IPS DF 4.7 (cell line): ENCODE results near the gene SPIRE2.
"Not testable (repeated sequence)": the region's sequence is repeated elsewhere in the genome, so short reads cannot be mapped to it uniquely, and the experiment has no call there.

Source experiments
- DNase-seq: peaks from one replicate; pipeline ENCODE4 v3.0.0-alpha.2; 2013; ENCODE audit warnings: low spot score; ENCODE audit errors: extremely low read depth

Gene SPIRE2

DNA sequence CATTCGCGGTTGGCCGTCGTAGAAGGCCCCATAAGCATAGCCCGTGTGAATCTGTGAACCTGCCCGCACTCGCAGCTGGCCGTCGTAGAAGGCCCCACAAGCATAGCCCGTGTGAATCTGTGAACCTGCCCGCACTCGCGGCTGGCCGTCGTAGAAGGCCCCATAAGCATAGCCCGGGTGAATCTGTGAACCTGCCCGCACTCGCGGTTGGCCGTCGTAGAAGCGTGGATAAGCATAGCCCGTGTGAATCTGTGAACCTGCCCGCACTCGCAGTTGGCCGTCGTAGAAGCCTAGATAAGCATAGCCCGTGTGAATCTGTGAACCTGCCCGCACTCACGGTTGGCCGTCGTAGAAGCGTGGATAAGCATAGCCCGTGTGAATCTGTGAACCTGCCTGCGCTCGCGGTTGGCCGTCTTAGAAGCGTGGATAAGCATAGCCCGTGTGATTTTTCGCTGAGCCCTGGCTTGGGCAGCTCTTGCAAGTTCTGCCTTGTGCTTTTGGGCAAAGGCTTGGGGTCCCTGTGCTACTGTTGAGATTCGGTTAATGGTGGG, 6.6 kb downstream of the SPIRE2 start:
- DNase-seq: not testable (repeated sequence)

DNA sequence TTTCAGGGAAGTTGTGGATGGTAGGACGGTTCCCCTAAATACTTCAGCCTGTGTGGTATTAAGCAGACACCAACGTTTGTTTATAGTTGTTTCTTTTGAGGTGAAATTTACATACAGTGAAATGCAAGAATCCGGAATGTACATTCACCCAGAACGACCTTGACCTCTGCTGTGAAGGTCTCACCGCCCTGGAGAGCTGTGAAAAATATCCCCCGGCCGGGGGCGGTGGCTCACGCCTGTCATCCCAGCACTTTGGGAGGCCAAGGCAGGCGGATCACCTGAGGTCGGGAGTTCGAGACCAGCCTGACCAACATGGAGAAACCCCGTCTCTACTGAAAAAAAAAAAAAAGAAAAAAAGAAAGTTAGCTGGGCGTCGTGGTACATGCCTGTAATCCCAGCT, 8.2 kb downstream of the SPIRE2 start:
- not testable (repeated sequence) for DNase-seq

DNA sequence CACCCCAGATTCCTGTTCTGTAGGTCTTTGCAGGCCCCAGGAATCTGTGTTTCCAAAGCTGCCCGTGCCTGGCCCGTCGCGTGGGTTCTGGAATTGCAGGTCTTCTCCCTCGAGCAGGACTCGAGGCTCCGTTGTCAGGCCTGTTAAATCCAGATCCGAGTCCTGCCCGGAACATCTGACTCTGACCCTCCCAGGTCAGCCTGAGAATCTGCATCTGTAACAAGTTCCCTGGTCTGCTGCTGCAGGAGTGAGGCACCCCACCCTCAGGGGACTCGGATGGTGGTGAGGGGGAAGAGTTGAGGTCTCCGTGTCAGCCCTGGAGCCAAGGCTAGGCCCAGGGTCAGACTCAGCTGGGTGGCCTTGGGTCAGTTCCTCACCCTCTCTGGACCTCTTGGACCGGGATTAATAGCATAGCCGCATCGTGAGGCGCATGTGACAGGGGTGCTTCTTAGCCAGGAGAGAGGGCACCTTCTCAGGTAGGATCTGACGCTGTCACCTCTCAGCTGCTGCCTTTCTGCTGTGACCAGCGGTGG, 8.8 kb downstream of the SPIRE2 start:
- DNase-seq: no peak

DNA sequence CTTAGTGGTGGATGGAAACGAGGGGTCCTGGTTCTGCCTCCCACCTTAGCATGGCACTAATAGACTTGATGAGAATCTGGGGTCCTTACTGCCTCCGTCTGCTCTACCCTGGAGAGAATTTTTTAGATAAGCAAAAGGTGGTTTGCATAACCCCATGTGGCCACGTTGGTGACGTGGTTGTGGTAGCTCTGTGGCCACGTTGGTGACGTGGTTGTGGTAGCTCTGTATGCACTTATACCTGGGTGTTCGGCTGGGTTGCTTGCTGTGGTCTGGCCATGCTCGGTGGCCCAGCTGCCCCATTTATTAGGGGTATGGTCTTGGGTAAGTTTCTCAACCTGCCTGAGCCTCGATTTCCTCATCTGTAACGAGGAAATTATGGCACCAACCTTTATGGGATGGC, 13.0 kb downstream of the SPIRE2 start:
- DNase-seq: no peak

DNA sequence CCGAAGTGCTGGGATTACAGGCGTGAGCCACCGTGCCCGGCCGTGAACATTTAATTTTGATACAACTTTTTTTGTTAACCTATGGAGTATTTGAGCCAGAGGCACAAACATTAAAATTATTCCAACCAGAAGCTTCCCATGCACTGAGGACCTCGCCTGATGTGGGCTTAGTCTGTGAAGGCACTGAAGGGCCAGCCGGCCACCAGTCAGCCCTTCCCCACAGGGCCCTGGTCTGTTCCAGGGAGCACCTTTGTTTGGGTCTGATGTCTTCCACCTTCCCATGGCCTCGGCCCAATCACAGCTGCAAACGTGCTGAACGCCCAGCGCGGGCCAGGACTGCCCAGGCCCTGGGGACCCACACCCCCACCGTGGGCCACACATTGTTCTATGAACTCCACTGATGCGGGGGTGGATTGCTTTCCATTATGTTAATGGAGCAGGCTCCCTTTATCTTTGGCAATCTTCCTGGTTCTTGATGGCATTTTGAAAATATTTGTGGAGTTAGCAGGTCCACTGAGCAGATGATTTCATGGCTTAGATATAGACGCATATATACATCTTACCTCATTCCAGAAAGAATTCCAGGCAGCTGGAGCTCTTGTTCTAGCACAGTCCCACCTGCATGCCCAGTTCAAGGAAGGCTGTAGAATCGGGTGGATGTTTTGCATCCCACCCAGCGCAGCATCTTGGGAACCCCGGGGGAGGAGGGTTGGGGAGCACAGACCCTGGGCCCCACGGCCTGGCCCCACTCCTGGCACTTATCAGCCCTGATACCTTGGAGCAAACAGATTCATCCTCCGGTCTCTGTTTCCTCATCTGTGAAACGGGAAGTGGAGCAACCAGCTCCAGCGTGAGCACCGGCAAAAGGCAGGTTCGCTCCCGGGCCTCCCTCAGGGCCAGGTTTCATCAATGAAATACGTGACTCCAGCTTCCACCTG, 14.5 kb downstream of the SPIRE2 start:
- no peak for DNase-seq

DNA sequence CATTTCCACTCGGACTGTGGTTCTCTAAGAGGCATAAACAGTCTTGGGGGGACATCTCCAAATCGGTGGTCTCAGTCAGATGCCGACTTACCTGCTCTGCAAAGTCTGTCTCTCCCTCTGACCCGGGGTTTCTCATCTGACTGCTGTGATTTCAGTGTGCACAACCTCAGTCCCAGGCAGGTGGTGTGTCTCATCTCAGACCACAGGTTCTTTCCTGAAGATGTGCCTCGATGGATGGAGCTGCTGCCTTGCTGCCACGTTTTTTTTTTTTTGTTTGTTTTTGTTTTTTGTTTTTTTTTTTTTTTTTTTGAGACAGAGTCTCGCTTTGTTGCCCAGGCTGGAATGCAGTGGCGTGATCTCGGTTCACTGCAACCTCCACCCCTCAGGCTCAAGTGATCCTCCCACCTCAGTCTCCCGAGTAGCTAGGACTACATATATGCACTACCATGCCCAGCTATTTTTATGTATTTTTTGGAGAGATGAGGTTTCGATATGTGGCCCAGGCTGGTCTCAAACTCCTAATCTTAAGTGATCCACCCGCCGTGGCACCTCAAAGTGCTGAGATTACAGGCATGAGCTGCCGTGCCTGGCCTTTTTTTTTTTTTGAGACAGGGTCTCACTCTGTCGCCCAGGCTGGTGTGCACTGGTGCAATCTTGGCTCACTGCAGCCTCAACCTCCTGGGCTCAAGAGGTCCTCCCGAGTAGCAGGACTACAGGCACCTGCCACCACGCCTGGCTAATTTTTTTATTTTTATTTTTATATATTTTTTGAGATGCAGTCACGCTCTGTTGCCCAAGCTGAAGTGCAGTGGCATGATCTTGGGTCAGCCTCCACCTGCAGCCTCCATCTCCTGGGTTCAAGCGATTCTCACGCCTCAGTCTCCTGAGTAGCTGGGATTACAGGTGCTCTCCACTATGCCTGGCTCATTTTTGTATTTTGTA, 15.4 kb downstream of the SPIRE2 start:
- DNase-seq: no peak

DNA sequence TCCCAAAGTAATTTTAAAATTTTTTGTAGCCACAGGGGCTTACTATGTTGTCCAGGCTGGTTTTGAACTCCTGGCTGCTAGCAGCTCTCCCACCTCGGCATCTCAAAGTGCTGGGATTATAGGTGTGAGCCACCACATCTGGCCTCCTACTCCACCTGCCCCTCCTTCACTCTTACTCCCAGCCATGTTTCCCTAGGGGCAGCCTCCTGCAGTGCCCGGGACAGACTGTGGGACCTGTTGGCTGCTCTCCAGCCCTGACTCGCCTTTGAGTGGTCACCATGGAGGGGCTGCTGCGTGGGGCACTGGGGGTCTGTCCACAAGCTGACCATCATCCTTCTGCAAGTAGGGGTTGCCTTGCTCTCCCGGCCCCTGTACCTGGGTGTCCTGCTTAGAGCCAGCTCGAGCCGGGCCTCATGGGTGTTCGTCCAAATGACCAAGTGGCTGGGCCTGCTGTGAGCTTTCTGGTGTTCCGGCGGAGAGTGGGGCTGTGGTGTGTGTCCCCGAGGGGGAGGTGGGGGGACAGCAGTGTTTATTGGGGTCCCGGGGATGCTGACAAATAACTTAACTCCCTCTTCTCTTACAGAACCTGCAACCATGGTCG, 16.6 kb downstream of the SPIRE2 start:
- DNase-seq: no peak

DNA sequence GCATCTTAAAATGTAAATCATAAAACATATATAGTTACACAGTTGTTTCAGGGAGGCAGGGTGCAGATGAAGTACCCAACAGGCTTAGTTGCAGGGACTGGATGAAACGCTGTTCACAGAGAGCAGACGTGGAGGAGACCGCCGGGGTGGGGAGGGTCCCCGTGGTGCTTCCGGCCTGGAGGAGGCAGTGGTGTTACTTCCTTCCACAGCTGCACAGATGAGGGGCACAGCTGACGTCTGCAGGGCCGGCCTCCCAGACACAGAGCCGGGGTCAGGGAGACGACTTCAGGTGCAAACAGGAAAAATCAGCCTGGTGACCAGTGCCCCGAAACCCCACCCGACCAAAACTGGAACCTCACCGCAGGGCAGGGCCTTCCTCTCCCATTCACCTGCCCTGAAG, 17.1 kb downstream of the SPIRE2 start:
- DNase-seq: no peak

DNA sequence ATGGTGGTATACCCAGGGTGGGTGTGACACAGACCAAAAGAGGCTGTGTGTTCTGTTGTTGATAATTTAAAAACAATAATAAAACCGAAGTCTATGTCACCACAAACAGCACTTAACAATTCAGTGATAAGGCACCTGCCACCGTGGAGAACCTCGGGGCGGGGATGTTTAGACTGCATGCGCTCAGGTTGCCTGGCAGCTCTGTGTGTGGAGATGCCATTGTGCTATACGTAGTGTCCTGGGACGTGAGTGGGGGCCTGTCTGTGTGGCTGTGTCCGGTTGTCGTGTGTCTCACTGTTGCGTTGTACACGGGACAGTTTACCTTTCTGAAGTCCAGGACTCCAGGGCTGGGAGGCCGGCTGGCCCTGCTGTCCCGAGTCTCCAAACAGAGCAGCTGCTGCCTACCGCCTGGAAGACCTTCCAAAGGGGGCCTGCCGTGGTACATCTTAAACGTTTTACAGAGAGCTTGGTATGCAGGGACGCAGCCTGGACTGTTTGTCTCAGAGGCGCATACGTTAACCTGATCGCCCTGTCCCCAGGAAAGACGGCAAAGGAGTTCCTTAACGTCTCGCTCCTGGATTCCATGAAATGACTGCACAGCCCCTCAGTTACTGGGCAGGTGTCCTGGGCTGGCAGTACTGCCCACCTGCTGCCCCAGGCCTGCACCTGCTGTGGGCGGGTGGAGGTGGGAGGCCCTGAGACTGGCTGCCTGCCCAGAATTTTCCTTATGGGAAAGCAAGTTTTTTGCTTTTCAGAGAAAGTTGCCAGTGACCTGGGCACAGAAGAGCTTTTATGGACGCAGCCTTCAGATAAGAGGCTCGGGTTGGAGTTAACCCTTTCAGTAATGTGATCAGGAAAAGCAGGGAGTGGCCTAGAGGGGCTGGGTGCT, 19.0 kb downstream of the SPIRE2 start:
- no peak for DNase-seq

DNA sequence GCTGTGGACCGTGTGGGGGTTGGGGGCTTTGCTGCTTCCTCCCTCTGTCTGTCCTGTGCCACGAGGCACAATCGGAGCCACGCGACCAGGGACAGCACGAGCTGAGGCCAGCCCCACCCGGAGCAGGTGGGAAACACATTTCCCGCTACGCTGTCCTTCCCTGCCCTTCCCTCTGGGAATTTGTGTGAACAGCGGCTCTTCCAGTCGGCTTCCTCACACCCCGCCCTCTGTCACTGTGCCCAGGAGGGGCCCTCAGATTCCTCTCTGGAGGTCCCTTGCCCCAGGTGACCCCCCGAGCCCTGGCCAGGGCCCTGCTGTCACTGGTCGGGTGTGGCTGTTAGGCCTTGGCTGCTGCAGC, 19.6 kb downstream of the SPIRE2 start:
- no peak for DNase-seq

DNA sequence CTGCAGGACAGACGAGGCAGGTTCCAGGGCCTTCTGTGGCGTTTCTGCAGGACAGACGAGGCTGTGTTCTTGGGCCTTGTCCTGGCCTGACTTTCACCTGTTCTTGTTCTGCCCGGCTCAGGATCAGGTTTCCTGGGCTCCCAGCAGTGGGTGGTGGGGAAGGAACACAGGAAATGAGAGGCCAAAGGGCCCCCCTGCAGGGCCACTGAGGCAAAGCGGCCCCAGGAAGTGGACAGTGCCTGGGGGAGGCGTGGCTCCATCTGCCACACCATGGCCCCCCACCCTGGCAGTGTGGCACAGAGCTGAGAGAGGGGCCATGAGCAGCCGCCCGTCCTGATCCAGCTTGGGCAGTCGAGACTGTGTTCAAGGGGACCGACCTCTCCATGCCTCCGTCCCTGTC, 20.7 kb downstream of the SPIRE2 start:
- no peak for DNase-seq

DNA sequence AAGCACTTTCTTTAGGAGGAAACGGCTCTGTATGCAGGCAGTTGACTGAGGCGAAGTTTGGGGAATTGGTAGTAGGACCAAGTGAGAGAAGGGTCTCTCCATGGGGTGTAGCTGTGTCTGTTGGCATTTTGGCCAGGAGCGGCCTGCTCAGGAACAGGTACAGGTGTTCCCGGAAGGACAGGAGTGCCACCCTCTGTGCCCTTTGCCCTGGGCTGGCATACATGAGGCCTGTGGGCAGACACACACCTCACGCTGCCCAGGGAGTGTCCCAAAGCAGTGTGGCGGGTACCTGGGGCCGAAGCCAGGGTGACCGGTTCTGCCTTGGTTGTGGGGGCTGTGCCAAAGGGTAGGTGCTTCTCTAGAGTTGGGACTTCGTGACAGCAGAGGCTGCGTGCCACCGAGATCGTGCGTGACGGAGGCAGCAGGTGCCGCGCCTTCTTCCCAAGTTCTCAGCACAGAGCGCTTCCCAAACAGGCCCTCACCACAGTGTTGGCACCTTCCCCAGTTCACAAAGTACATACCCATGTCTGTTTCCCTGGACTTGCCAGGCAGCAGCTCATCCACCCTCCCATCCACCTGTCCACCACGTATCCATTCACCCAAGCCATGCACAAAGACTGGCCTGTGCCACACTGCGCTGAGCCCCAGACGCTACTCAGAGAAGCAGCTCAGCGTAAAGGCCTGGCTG, 25.2 kb downstream of the SPIRE2 start:
- no peak for DNase-seq

DNA sequence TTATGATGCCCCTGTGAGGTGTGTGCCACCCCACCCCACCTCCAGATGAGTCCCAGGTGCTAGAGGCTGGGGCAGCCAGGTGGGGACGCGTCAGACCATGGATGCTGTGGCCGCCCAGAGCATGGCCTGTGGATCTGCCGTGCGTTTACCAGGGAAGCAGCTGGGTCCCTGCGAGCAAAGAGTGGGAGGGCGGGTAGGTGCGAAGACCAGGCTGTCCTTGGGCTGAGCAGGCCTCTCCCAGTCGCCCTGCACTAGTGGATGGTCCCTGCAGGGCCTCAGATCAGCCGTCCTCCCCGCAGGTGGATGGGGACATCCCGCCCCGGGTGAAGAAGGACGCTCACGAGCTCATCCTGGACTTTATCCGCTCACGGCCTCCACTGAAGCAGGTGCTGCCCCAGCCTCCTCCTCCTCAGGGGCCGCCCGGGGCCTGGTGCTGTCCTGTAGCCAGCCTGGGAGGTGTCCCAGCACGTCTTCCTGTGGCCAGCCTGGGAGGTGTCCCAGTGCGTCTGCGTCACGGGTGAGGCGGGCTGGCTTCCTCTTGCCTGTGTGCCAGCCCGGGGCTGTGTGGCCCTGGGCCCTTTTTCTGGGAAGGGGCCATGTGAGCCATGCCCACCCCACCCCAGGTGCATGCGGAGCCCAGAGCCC, 27.1 kb downstream of the SPIRE2 start:
- no peak for DNase-seq

DNA sequence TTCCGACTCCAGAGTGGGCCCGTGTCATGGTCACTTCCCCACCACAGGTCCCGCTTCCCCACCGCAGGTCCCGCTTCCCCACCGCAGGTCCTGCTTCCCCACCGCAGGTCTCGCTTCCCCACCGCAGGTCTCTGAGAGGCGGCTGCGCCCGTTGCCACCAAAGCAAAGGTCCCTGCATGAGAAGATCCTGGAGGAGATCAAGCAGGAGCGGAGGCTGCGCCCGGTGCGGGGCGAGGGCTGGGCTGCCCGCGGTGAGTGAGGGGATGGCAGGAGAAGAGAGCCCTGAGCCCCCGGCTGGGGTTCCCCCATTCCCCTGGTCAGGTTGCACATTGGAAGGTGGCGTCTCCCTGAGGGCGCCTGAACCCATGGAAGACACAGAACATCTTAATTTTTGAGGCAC, 27.7 kb downstream of the SPIRE2 start:
- DNase-seq: no peak

DNA sequence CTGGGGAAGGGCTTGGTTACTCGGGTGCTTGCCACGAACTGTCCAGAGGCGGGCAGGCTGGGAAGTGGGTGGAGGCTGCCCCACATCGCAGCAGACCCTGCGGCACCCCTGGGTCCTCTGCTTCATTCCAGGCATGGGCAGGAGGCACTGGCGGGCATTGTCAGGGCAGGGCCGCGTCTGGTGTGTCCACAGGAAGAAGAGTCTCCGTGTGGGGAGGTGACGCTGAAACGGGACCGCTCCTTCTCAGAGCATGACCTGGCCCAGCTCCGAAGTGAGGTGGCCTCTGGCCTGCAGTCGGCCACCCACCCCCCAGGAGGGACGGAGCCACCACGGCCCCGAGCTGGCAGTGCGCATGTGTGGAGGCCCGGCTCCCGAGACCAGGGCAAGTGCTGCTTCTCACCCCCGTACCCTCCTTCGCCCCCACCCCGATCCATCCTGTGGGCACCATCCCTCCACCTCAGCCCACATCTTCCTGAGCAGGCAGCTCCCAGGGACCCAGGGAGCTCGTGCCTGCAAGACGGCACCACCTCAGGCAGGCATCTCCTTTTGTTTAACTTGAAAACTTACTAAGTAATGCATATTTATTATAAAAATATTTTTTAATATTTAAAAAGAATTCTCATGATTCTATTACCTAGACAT, 30.8 kb downstream of the SPIRE2 start:
- DNase-seq: no peak

DNA sequence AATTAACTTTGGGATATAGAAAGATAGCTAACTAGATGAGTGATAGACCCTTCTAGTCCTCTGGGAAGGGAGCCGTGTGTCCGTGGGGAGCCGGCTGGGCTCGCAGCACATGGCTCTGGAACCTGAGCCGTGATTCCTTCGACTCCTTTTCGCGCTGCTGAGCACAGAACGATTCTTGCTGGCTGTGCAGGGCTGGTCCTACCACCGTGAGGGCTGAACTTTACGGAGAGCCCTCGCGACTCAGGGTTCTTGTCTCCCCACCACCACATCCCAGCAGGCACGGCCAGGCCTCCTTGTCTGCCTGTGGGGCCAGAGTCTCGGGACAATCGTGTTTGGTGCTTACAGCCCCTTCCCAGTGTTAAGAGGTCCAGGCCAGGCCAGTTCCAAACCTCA, 31.3 kb downstream of the SPIRE2 start:
- DNase-seq: no peak

DNA sequence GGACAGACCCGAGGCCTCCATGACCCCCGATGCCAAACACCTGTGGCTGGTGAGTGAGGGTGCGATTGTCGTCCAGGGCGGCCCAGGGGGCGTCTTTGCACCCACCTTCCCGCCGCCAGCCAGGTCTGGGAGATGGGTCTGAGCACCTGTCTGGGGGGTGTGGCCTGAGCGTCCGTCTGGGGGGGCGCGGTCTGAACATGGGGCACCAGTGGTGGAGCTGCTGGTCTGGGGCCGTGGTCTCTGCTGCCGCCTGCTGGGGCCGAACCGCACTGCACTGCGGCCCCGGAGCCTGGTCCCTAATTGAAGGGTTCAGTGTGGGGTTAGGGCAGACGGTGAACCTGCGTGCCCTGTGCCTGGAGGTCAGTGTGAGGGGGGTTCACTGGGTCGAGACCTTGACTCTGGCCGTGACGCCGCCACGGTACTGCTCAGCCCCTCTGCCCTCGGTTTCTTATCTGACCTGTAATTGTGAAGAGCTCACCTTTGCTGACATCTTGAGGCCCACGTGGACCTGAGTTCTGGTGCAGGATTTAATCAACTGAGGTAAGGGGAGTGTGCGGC, 32.6 kb downstream of the SPIRE2 start:
- no peak for DNase-seq

DNA sequence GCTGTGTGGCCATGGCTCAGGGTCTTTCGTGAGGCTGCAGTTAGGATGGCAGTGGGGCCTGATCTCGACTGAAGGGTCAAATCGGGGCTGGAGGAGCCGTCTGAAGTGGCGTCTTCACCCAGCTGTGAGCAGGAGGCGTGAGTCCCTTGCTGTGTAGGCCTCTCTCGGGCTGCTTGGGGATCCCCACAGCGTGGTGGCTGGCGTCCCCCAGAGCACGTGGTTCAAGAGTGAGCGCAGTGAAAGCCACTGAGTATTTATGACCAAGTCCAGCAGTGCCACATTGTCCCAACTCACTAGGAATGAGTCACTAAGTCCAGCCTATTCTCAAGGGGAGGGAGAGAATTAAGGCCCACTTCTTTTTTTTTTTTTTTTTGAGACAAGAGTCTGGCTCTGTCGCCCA, 33.4 kb downstream of the SPIRE2 start:
- no peak for DNase-seq
